B cell (primary cell): ENCODE data around the gene VSTM2B. TPM values are rescaled to one million over a fixed set of nuclear protein-coding genes. Genes with fewer than 3 reads are reported as not detected.

ENCODE experiments used
- ATAC-seq: fragments of 200-7000 bp; cut with Tn5 transposase; one replicate; pipeline ENCODE4 v1.10.0; 2021; ENCODE audit warnings: low read depth, mild to moderate bottlenecking, moderate number of reproducible peaks, moderate library complexity
- CTCF ChIA-PET: fragments of 350-600 bp; sonication (Branson Sonifier 250); formaldehyde crosslinking; loops from one replicate; lab custom pipeline; 2021; ENCODE audit warnings: antibody characterized with exemption, inconsistent platforms; lab: Charles Lee
- POLR2A ChIA-PET: fragments of 350-600 bp; sonication (Branson Sonifier 250); formaldehyde crosslinking; loops from one replicate; lab custom pipeline; 2021; ENCODE audit warnings: antibody characterized with exemption; lab: Charles Lee
- DNase-seq: peaks from one replicate; pipeline ENCODE4 v3.0.0; 2013
- H2AFZ ChIP-seq: 2 replicates; pipeline ENCODE4 v1.6.1; 2012; ENCODE audit warnings: mild to moderate bottlenecking, low read depth, low read length; ENCODE audit not compliant: insufficient read depth, poor library complexity, severe bottlenecking
- H3K27ac ChIP-seq, 2 donors: 1 replicate in 1 of 2; 2 replicates in 1 of 2; pipeline ENCODE4 v1.5.1; 2012 to 2013; ENCODE audit warnings: low read length in 2 of 2, mild to moderate bottlenecking in 2 of 2, moderate library complexity in 1 of 2
- H3K27me3 ChIP-seq, 4 experiments: fragments of 200-600 bp in 1 of 4; sonication (generic) in 1 of 4; replicated peaks in 1 of 4; 1 replicate in 2 of 4; 2 replicates in 2 of 4; pipeline versions ENCODE4 v1.6.1 to v1.7.0; 2013 to 2016; ENCODE audit warnings: low read length in 3 of 4, mild to moderate bottlenecking in 2 of 4, mixed read lengths in 1 of 4, moderate library complexity in 1 of 4; ENCODE audit not compliant: insufficient read depth in 4 of 4, control insufficient read depth in 3 of 4; ENCODE audit errors: control extremely low read depth in 1 of 4
- H3K36me3 ChIP-seq, 2 experiments: replicated peaks in 1 of 2; 1 replicate in 1 of 2; 2 replicates in 1 of 2; pipeline versions ENCODE4 v1.6.1 to v1.7.1; 2013; ENCODE audit warnings: low read length in 1 of 2; ENCODE audit not compliant: insufficient read depth in 2 of 2, control insufficient read depth in 1 of 2; ENCODE audit errors: control extremely low read depth in 1 of 2, extremely low read depth in 1 of 2
- H3K4me1 ChIP-seq, 2 donors: fragments of 200-600 bp in 1 of 2; sonication (generic) in 1 of 2; 1 replicate in 1 of 2; 2 replicates in 1 of 2; pipeline versions ENCODE4 v1.5.1 to v1.6.1; 2013 to 2017; ENCODE audit warnings: low read length in 2 of 2; ENCODE audit not compliant: control insufficient read depth in 2 of 2, insufficient read depth in 2 of 2
- H3K4me2 ChIP-seq: replicated peaks from 2 replicates; pipeline ENCODE3; 2012; ENCODE audit warnings: mild to moderate bottlenecking, low read depth, low read length; ENCODE audit not compliant: poor library complexity, severe bottlenecking
- H3K4me3 ChIP-seq, 5 experiments: fragments of 200-600 bp in 1 of 5; sonication (generic) in 1 of 5; 1 replicate in 3 of 5; 2 replicates in 2 of 5; pipeline versions ENCODE4 v1.5.1 to v1.7.0; 2011 to 2016; ENCODE audit warnings: low read length in 4 of 5, mild to moderate bottlenecking in 4 of 5, low read depth in 2 of 5, control low read depth in 1 of 5, moderate library complexity in 1 of 5; ENCODE audit not compliant: insufficient read depth in 1 of 5; ENCODE audit errors: control extremely low read depth in 1 of 5, extremely low read depth in 1 of 5
- H3K79me2 ChIP-seq: fragments of 200-600 bp; sonication (generic); one replicate; pipeline ENCODE4 v1.6.0; 2016; ENCODE audit warnings: low read length; ENCODE audit not compliant: control insufficient read depth, insufficient read depth
- H3K9ac ChIP-seq: fragments of 200-600 bp; sonication (generic); 2 replicates; pipeline ENCODE4 v1.6.1; 2017; ENCODE audit warnings: mild to moderate bottlenecking, low read length, moderate library complexity
- H3K9me3 ChIP-seq, 3 donors: one replicate each; pipeline versions ENCODE4 v1.6.1 to v1.7.1; 2013; ENCODE audit warnings: low read length in 2 of 3; ENCODE audit not compliant: control insufficient read depth in 2 of 3, insufficient read depth in 1 of 3; ENCODE audit errors: control extremely low read depth in 1 of 3
- H4K20me1 ChIP-seq: 2 replicates; pipeline ENCODE4 v1.6.0; 2012; ENCODE audit warnings: mild to moderate bottlenecking, low read length; ENCODE audit not compliant: insufficient read depth, control insufficient read depth, poor library complexity, severe bottlenecking
- H3K27ac Mint-ChIP-seq: one replicate; pipeline ENCODE4 v1.8.0; 2021; ENCODE audit warnings: mixed read lengths
- H3K27me3 Mint-ChIP-seq: one replicate; pipeline ENCODE4 v1.8.0; 2021; ENCODE audit warnings: mixed read lengths
- H3K4me1 Mint-ChIP-seq: one replicate; pipeline ENCODE4 v1.8.0; 2021; ENCODE audit warnings: mixed read lengths
- H3K4me3 Mint-ChIP-seq: one replicate; pipeline ENCODE4 v1.8.0; 2021; ENCODE audit warnings: mixed read lengths
- H3K9me3 Mint-ChIP-seq: one replicate; pipeline ENCODE4 v1.8.0; 2022; ENCODE audit warnings: mixed read lengths; ENCODE audit not compliant: insufficient read depth
- EZH2 ChIP-seq: IDR thresholded peaks from 2 replicates; pipeline ENCODE4 v1.6.1; 2012; ENCODE audit warnings: borderline replicate concordance, low read depth, mild to moderate bottlenecking, moderate library complexity, low read length; ENCODE audit not compliant: insufficient read depth, poor library complexity, severe bottlenecking
- WGBS: methylation state at CpG from one replicate; pipeline ENCODE4 v1.1.5; 2013; ENCODE audit warnings: missing lambda C conversion rate; ENCODE audit not compliant: insufficient coverage; 5-methylcytosine and 5-hydroxymethylcytosine counted together
- intact Hi-C: fragments of 100-400 bp; cut with micrococcal nuclease; formaldehyde crosslinking; loops from one replicate; pipeline ENCODE4 v1.10.0; 2022
- polyA plus RNA-seq: library from polyadenylated mRNA; depleted of rRNA; stranded (reverse); fragments of >200 nt; gene quantifications from 2 replicates; pipeline ENCODE4 v1.2.3, GENCODE V29; 2012
- total RNA-seq, 2 donors: library from RNA; stranded (reverse); fragments of 120-200 nt in 1 of 2; gene quantifications; 1 replicate in 1 of 2; 2 replicates in 1 of 2; pipeline versions ENCODE4 v1.2.3 to v1.2.4, GENCODE V29; 2013 to 2022
- TF ChIP-seq, protein P1 (sequence below): fragments of 200-600 bp; IDR thresholded peaks from one replicate; pipeline ENCODE4 v1.8.0; 2022; ENCODE audit warnings: antibody characterized with exemption, mild to moderate bottlenecking

The VSTM2B gene
- total and polyA plus RNA-seq, 2 donors (not counting 1 experiment from before 2014, with no cell fraction given) = not detected

DNA sequence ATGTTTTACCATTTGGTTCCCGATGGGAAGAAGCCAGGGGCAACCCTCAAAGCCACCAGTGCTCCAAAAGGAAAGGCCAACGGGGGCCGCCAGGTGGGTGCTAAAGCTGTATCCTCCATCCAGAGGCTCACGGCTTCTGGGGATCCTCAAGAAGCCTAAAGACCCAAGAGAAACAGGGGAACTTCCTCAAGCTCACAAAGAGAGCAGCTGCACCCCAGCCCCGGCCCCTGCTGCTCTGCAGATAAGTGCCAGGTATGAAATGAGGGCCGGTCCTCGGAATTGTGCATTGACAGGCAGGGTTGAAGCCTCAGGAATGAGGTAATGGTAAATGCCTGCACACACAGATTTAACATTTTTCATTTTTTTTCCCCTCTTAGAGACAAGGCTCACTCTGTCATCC lies 72.2 kb downstream of the VSTM2B start:
- Mint-ChIP-seq H3K27ac (no peak overlapping the region), H3K4me3 (no peak overlapping the region), H3K9me3 (no peaks in the 10 kb centered on the region), H3K27me3 (peaks cover 29% of the 10 kb centered on the region), H3K4me1 (no peaks in the 10 kb centered on the region)
- H3K9ac ChIP-seq = no peak overlapping the region
- intact Hi-C loops = no loop called here
- no peak overlapping the region for H3K4me2 ChIP-seq
- no peaks in the 10 kb centered on the region for H3K4me1 ChIP-seq
- H3K9me3 ChIP-seq = no peaks in the 10 kb centered on the region
- H3K4me3 ChIP-seq = no peak overlapping the region
- no peak overlapping the region for H3K27ac ChIP-seq
- no peak for TF ChIP-seq EZH2
- TF ChIP-seq, protein P1, sequence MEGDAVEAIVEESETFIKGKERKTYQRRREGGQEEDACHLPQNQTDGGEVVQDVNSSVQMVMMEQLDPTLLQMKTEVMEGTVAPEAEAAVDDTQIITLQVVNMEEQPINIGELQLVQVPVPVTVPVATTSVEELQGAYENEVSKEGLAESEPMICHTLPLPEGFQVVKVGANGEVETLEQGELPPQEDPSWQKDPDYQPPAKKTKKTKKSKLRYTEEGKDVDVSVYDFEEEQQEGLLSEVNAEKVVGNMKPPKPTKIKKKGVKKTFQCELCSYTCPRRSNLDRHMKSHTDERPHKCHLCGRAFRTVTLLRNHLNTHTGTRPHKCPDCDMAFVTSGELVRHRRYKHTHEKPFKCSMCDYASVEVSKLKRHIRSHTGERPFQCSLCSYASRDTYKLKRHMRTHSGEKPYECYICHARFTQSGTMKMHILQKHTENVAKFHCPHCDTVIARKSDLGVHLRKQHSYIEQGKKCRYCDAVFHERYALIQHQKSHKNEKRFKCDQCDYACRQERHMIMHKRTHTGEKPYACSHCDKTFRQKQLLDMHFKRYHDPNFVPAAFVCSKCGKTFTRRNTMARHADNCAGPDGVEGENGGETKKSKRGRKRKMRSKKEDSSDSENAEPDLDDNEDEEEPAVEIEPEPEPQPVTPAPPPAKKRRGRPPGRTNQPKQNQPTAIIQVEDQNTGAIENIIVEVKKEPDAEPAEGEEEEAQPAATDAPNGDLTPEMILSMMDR = no peak
- ChIA-PET POLR2A (interaction anchor here (0.6 kb wide), 1 partner anchor 196 kb away, joined by 4 read pairs; no protein-coding TSS in a partner anchor), CTCF (no interaction called here)
- no peaks in the 10 kb centered on the region for H3K79me2 ChIP-seq
- H3K36me3 ChIP-seq = no peaks in the 10 kb centered on the region
- H2AFZ ChIP-seq = no peak overlapping the region
- DNase-seq (no peak), ATAC-seq (no peak)
- peaks cover 0 to 11% (median 1%) of the 10 kb centered on the region in 4 experiments for H3K27me3 ChIP-seq
- H4K20me1 ChIP-seq = no peaks in the 10 kb centered on the region
- 52% methylated on average over 5 of the region's 7 CpGs for WGBS

DNA sequence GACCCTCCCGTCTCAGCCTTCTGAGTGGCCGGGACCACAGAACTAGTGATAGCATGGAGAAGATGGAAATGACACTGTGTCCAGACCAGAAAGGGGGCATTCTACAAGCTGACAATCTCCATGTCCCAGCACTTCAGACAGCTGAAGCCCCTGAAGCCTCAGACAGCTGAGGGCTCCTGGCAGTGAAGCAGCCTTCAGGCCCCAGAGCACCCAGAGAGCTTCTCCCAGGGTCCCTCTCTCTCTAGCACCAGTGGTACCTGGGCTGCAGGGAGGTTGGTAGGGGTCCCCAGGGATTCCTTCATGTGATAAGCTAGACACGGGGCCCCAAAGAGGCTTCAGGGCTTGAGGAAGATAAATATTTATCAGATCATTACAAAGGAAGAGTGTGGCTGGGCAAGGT lies 72.7 kb downstream of the VSTM2B start:
- H3K79me2 ChIP-seq = no peaks in the 10 kb centered on the region
- H3K4me1 Mint-ChIP-seq = no peaks in the 10 kb centered on the region
- no peaks in the 10 kb centered on the region for H3K9me3 ChIP-seq
- no peak overlapping the region for H3K9ac ChIP-seq
- no peak for TF ChIP-seq EZH2
- TF ChIP-seq, protein P1 = no peak
- CTCF ChIA-PET = no interaction called here
- no peak overlapping the region for H3K27ac ChIP-seq
- H3K9me3 Mint-ChIP-seq = no peaks in the 10 kb centered on the region
- DNase-seq = no peak
- H3K4me3 ChIP-seq = no peak overlapping the region
- no peaks in the 10 kb centered on the region for H4K20me1 ChIP-seq
- H3K4me3 Mint-ChIP-seq = no peak overlapping the region
- POLR2A ChIA-PET = interaction anchor here (0.6 kb wide), 1 partner anchor 196 kb away, joined by 4 read pairs; no protein-coding TSS in a partner anchor
- peaks cover 0 to 11% (median 1%) of the 10 kb centered on the region in 4 experiments for H3K27me3 ChIP-seq
- H3K27me3 Mint-ChIP-seq = peaks cover 28% of the 10 kb centered on the region
- no peaks in the 10 kb centered on the region for H3K36me3 ChIP-seq
- no peak overlapping the region for H3K27ac Mint-ChIP-seq
- H3K4me2 ChIP-seq = no peak overlapping the region
- intact Hi-C loops = no loop called here
- no peak overlapping the region for H2AFZ ChIP-seq
- no peaks in the 10 kb centered on the region for H3K4me1 ChIP-seq
- no peak for ATAC-seq
- 94% methylated on average over 2 of the region's 3 CpGs for WGBS
